ENCODE measurements around the gene COL5A3.

The COL5A3 gene

GRCh38 chr19:10006752-10007323 lies 3.5 kb downstream of the COL5A3 start:
- no peak overlapping the region for H3K4me3 ChIP-seq (replicated peaks; ENCODE audit: low read depth, low read length)
- DNase-seq (ENCODE audit: low read depth), result no peak
- no peak for TF ChIP-seq CTCF (IDR thresholded peaks at IDR 0.05; ENCODE audit: low read length, missing control alignments)

- no peak overlapping the region for H3K4me3 ChIP-seq (replicated peaks; ENCODE audit: low read depth, low read length)
- peak; percentile 50 for DNase-seq (ENCODE audit: low read depth)
- no peak for TF ChIP-seq CTCF (IDR thresholded peaks at IDR 0.05; ENCODE audit: low read length, missing control alignments)
Measured at GRCh38 chr19:10006335-10006708, 4.0 kb downstream of the COL5A3 start.

- no peak for TF ChIP-seq CTCF (IDR thresholded peaks at IDR 0.05; ENCODE audit: low read length, missing control alignments)
- H3K4me3 ChIP-seq (replicated peaks; ENCODE audit: low read depth, low read length), result no peak overlapping the region
- DNase-seq (ENCODE audit: low read depth), result no peak
Measured at GRCh38 chr19:10005632-10006334, 4.5 kb downstream of the COL5A3 start.

- no peak for DNase-seq (ENCODE audit: low read depth)
- no peak overlapping the region for H3K4me3 ChIP-seq (replicated peaks; ENCODE audit: low read depth, low read length)
- no peak for TF ChIP-seq CTCF (IDR thresholded peaks at IDR 0.05; ENCODE audit: low read length, missing control alignments)
Measured at GRCh38 chr19:10004617-10005016, 5.7 kb downstream of the COL5A3 start.

GRCh38 chr19:10003271-10003670 lies 7.0 kb downstream of the COL5A3 start:
- no peak overlapping the region for H3K4me3 ChIP-seq (replicated peaks; ENCODE audit: low read depth, low read length)
- DNase-seq (ENCODE audit: low read depth), result no peak
- no peak for TF ChIP-seq CTCF (IDR thresholded peaks at IDR 0.05; ENCODE audit: low read length, missing control alignments)

- H3K4me3 ChIP-seq (replicated peaks; ENCODE audit: low read depth, low read length), result no peak overlapping the region
- peak; percentile 20 for DNase-seq (ENCODE audit: low read depth)
- peak; percentile 47 for TF ChIP-seq CTCF (IDR thresholded peaks at IDR 0.05; ENCODE audit: low read length, missing control alignments)
Measured at GRCh38 chr19:10001899-10002298, 8.4 kb downstream of the COL5A3 start.

Measured in fibroblast of pulmonary artery (primary cell).